ENCODE results near the gene SVOP.

SVOP gene

GRCh38 chr12:108939594-108939993, 81.3 kb downstream of the SVOP start:
- Histone ChIP-seq H2AFZ (ENCODE audit: low read length) (no peak overlapping the region), H3K4me2 (ENCODE audit: low read depth, low read length, poor library complexity, severe bottlenecking) (no peak overlapping the region), H3K4me3 (ENCODE audit: low read length, poor library complexity, severe bottlenecking) (no peak overlapping the region), H4K20me1 (ENCODE audit: insufficient read depth, low read length, poor library complexity, severe bottlenecking) (no peaks in the 10 kb centered on the region), H3K4me1 (ENCODE audit: insufficient read depth, low read length, poor library complexity, severe bottlenecking) (no peaks in the 10 kb centered on the region), H3K79me2 (ENCODE audit: insufficient read depth, low read length) (no peaks in the 10 kb centered on the region), H3K36me3 (ENCODE audit: insufficient read depth, low read length) (no peaks in the 10 kb centered on the region), H3K9me2 (replicated peaks; ENCODE audit: low read depth, low read length) (no peaks in the 10 kb centered on the region), H3K27me3 (ENCODE audit: insufficient read depth, low read length, poor library complexity, severe bottlenecking) (no peaks in the 10 kb centered on the region), H3F3A (ENCODE audit: low read depth) (no peaks in the 10 kb centered on the region), H3K9ac (ENCODE audit: low read depth, low read length, poor library complexity, severe bottlenecking) (no peak overlapping the region), H3K9me3 (ENCODE audit: insufficient read depth, low read depth, low read length) (no peaks in the 10 kb centered on the region)
- no peak for TF ChIP-seq EZH2phosphoT487 (IDR thresholded peaks at IDR 0.05; ENCODE audit: borderline replicate concordance)
- TF ChIP-seq CTCF (conservative IDR thresholded peaks at IDR 0.05; ENCODE audit: low read length), result no peak

GRCh38 chr12:108938247-108938924, 82.5 kb downstream of the SVOP start:
- H2AFZ ChIP-seq (ENCODE audit: low read length), result no peak overlapping the region
- no peaks in the 10 kb centered on the region for H4K20me1 ChIP-seq (ENCODE audit: insufficient read depth, low read length, poor library complexity, severe bottlenecking)
- no peak overlapping the region for H3K4me3 ChIP-seq (ENCODE audit: low read length, poor library complexity, severe bottlenecking)
- no peaks in the 10 kb centered on the region for H3K4me1 ChIP-seq (ENCODE audit: insufficient read depth, low read length, poor library complexity, severe bottlenecking)
- no peaks in the 10 kb centered on the region for H3K36me3 ChIP-seq (ENCODE audit: insufficient read depth, low read length)
- H3K9me3 ChIP-seq (ENCODE audit: insufficient read depth, low read depth, low read length), result no peaks in the 10 kb centered on the region
- H3K4me2 ChIP-seq (ENCODE audit: low read depth, low read length, poor library complexity, severe bottlenecking), result no peak overlapping the region
- H3K27me3 ChIP-seq (ENCODE audit: insufficient read depth, low read length, poor library complexity, severe bottlenecking), result no peaks in the 10 kb centered on the region
- no peaks in the 10 kb centered on the region for H3K9me2 ChIP-seq (replicated peaks; ENCODE audit: low read depth, low read length)
- no peaks in the 10 kb centered on the region for H3K79me2 ChIP-seq (ENCODE audit: insufficient read depth, low read length)
- no peaks in the 10 kb centered on the region for H3F3A ChIP-seq (ENCODE audit: low read depth)
- H3K9ac ChIP-seq (ENCODE audit: low read depth, low read length, poor library complexity, severe bottlenecking), result no peak overlapping the region
- TF ChIP-seq EZH2phosphoT487 (IDR thresholded peaks at IDR 0.05; ENCODE audit: borderline replicate concordance) (no peak), CTCF (conservative IDR thresholded peaks at IDR 0.05; ENCODE audit: low read length) (no peak)

- Histone ChIP-seq H3K4me2 (ENCODE audit: low read depth, low read length, poor library complexity, severe bottlenecking) (no peak overlapping the region), H3K27me3 (ENCODE audit: insufficient read depth, low read length, poor library complexity, severe bottlenecking) (no peaks in the 10 kb centered on the region), H3K4me3 (ENCODE audit: low read length, poor library complexity, severe bottlenecking) (no peak overlapping the region), H2AFZ (ENCODE audit: low read length) (no peak overlapping the region), H3K9ac (ENCODE audit: low read depth, low read length, poor library complexity, severe bottlenecking) (no peak overlapping the region), H3K9me2 (replicated peaks; ENCODE audit: low read depth, low read length) (no peaks in the 10 kb centered on the region), H3K79me2 (ENCODE audit: insufficient read depth, low read length) (no peaks in the 10 kb centered on the region), H3K9me3 (ENCODE audit: insufficient read depth, low read depth, low read length) (no peaks in the 10 kb centered on the region), H3F3A (ENCODE audit: low read depth) (no peaks in the 10 kb centered on the region), H3K36me3 (ENCODE audit: insufficient read depth, low read length) (no peaks in the 10 kb centered on the region), H4K20me1 (ENCODE audit: insufficient read depth, low read length, poor library complexity, severe bottlenecking) (no peaks in the 10 kb centered on the region), H3K4me1 (ENCODE audit: insufficient read depth, low read length, poor library complexity, severe bottlenecking) (no peaks in the 10 kb centered on the region)
- TF ChIP-seq EZH2phosphoT487 (IDR thresholded peaks at IDR 0.05; ENCODE audit: borderline replicate concordance) (no peak), CTCF (conservative IDR thresholded peaks at IDR 0.05; ENCODE audit: low read length) (no peak)
Measured at GRCh38 chr12:108935159-108935763, 85.6 kb downstream of the SVOP start.
